ENCODE data around the gene SLC26A1.

GRCh38 chr4:1000686-1001260, 7.6 kb upstream of the SLC26A1 start:
- TF ChIP-seq CTCF (IDR thresholded peaks at IDR 0.05) (no peak), POLR2A (IDR thresholded peaks at IDR 0.05) (no peak)
